ENCODE results near the gene GNG13.

- TF ChIP-seq, protein P1, sequence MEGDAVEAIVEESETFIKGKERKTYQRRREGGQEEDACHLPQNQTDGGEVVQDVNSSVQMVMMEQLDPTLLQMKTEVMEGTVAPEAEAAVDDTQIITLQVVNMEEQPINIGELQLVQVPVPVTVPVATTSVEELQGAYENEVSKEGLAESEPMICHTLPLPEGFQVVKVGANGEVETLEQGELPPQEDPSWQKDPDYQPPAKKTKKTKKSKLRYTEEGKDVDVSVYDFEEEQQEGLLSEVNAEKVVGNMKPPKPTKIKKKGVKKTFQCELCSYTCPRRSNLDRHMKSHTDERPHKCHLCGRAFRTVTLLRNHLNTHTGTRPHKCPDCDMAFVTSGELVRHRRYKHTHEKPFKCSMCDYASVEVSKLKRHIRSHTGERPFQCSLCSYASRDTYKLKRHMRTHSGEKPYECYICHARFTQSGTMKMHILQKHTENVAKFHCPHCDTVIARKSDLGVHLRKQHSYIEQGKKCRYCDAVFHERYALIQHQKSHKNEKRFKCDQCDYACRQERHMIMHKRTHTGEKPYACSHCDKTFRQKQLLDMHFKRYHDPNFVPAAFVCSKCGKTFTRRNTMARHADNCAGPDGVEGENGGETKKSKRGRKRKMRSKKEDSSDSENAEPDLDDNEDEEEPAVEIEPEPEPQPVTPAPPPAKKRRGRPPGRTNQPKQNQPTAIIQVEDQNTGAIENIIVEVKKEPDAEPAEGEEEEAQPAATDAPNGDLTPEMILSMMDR (IDR thresholded peaks at IDR 0.05) = no peak
- no peak for TF ChIP-seq POLR2A (IDR thresholded peaks at IDR 0.05)
Observed at GRCh38 chr16:820748-821147, 20.2 kb upstream of the GNG13 start.
